ENCODE data around the gene METTL6.
"Not testable (repeated sequence)": the region's sequence is repeated elsewhere in the genome, so short reads cannot be mapped to it uniquely, and the experiment has no call there.

The METTL6 gene

GRCh38 chr3:15460891-15461531 lies 33.7 kb upstream of the METTL6 start:
- H3K36me3 ChIP-seq (ENCODE audit: control insufficient read depth in 5 of 5, insufficient read depth in 5 of 5, low read length in 5 of 5), result peaks cover 0 to 8% (median 2%) of the 10 kb centered on the region in 5 donors
- H3K9ac ChIP-seq (ENCODE audit: low read length in 5 of 5), result no peak overlapping the region
- no peaks in the 10 kb centered on the region for H3K27me3 ChIP-seq (ENCODE audit: control insufficient read depth in 5 of 5, insufficient read depth in 4 of 5, low read length in 5 of 5)
- no peaks in the 10 kb centered on the region for H3K4me1 ChIP-seq (ENCODE audit: control insufficient read depth in 5 of 5, insufficient read depth in 5 of 5, low read length in 5 of 5)
- no peak overlapping the region for H3K27ac ChIP-seq (ENCODE audit: low read depth, low read length)
- H3K4me3 ChIP-seq (ENCODE audit: low read depth in 1 of 5, low read length in 5 of 5), result no peak overlapping the region
- H3K9me3 ChIP-seq (ENCODE audit: control insufficient read depth in 5 of 5, low read length in 5 of 5), result peaks cover 0 to 4% (median 0%) of the 10 kb centered on the region in 5 donors

DNA sequence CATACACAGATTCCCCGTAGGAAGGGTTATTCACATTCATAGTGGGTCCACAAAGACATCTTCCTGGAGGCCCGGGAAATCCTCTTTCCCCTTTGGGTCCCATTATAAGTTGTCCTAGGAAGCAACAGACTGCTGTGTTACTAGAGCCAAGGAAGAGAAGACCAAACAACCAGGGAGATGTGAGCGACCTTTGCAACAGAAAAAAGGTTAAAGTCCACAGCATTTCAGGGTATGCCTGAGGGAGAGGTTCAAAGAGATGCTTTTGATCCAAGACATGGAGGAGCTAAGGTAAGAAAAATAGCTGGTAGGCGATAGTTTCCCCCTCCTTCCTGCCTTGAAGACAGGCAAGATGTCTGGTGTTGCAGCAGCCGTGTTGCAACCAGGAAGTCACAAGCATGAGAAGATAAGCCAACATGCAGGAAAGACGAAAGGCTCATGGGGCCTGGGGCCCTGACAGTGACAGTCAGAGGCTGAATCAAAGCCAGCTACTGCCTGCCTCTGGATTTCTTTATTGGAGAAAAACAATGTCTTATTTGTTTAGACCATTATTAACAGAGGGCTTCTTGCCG lies 31.0 kb upstream of the METTL6 start:
- Histone ChIP-seq H3K36me3 (ENCODE audit: control insufficient read depth in 5 of 5, insufficient read depth in 5 of 5, low read length in 5 of 5) (peaks cover 0 to 18% (median 6%) of the 10 kb centered on the region in 5 donors), H3K27ac (ENCODE audit: low read depth, low read length) (no peak overlapping the region), H3K9ac (ENCODE audit: low read length in 5 of 5) (no peak overlapping the region), H3K4me3 (ENCODE audit: low read depth in 1 of 5, low read length in 5 of 5) (no peak overlapping the region), H3K27me3 (ENCODE audit: control insufficient read depth in 5 of 5, insufficient read depth in 4 of 5, low read length in 5 of 5) (no peaks in the 10 kb centered on the region), H3K4me1 (ENCODE audit: control insufficient read depth in 5 of 5, insufficient read depth in 5 of 5, low read length in 5 of 5) (no peaks in the 10 kb centered on the region), H3K9me3 (ENCODE audit: control insufficient read depth in 5 of 5, low read length in 5 of 5) (peaks cover 0 to 4% (median 0%) of the 10 kb centered on the region in 5 donors)

DNA sequence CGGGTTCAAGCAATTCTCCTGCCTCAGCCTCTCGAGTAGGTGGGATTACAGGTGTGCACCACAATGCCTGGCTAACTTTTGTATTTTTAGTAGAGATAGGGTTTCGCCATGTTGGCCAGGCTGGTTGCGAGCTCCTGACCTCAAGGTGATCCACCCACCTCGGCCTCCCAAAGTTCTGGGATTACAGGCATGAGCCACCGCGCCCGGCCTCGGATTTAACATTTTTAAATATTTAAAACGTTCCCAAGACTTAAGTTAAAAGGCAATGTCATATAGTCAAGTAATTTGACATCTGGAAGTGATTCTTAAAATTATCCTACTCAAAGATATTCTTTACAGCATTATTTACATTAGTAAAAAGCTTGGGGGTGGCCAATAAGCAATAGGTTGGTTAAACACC lies 29.6 kb upstream of the METTL6 start:
- not testable (repeated sequence) for H3K27ac ChIP-seq (ENCODE audit: low read depth, low read length); H3K4me3 ChIP-seq (ENCODE audit: low read depth in 1 of 5, low read length in 5 of 5); H3K4me1 ChIP-seq (ENCODE audit: control insufficient read depth in 5 of 5, insufficient read depth in 5 of 5, low read length in 5 of 5); H3K9ac ChIP-seq (ENCODE audit: low read length in 5 of 5); H3K9me3 ChIP-seq (ENCODE audit: control insufficient read depth in 5 of 5, low read length in 5 of 5); H3K27me3 ChIP-seq (ENCODE audit: control insufficient read depth in 5 of 5, insufficient read depth in 4 of 5, low read length in 5 of 5)
- peaks cover 0 to 24% (median 6%) of the 10 kb centered on the region in 5 donors for H3K36me3 ChIP-seq (ENCODE audit: control insufficient read depth in 5 of 5, insufficient read depth in 5 of 5, low read length in 5 of 5)

- Histone ChIP-seq H3K27me3 (ENCODE audit: control insufficient read depth in 5 of 5, insufficient read depth in 4 of 5, low read length in 5 of 5) (no peaks in the 10 kb centered on the region), H3K27ac (ENCODE audit: low read depth, low read length) (no peak overlapping the region), H3K4me1 (ENCODE audit: control insufficient read depth in 5 of 5, insufficient read depth in 5 of 5, low read length in 5 of 5) (no peaks in the 10 kb centered on the region), H3K9me3 (ENCODE audit: control insufficient read depth in 5 of 5, low read length in 5 of 5) (peaks cover 0 to 4% (median 0%) of the 10 kb centered on the region in 5 donors), H3K9ac (ENCODE audit: low read length in 5 of 5) (no peak overlapping the region), H3K36me3 (ENCODE audit: control insufficient read depth in 5 of 5, insufficient read depth in 5 of 5, low read length in 5 of 5) (peaks cover 0 to 28% (median 9%) of the 10 kb centered on the region in 5 donors), H3K4me3 (ENCODE audit: low read depth in 1 of 5, low read length in 5 of 5) (no peak overlapping the region)
These were observed 29.0 kb upstream of the METTL6 start for GRCh38 chr3:15456321-15456720.

- Histone ChIP-seq H3K27ac (ENCODE audit: low read depth, low read length) (no peak overlapping the region), H3K9ac (ENCODE audit: low read length in 5 of 5) (no peak overlapping the region), H3K27me3 (ENCODE audit: control insufficient read depth in 5 of 5, insufficient read depth in 4 of 5, low read length in 5 of 5) (no peaks in the 10 kb centered on the region), H3K4me1 (ENCODE audit: control insufficient read depth in 5 of 5, insufficient read depth in 5 of 5, low read length in 5 of 5) (no peaks in the 10 kb centered on the region), H3K36me3 (ENCODE audit: control insufficient read depth in 5 of 5, insufficient read depth in 5 of 5, low read length in 5 of 5) (peaks cover 0 to 34% (median 14%) of the 10 kb centered on the region in 5 donors), H3K4me3 (ENCODE audit: low read depth in 1 of 5, low read length in 5 of 5) (no peak overlapping the region), H3K9me3 (ENCODE audit: control insufficient read depth in 5 of 5, low read length in 5 of 5) (peaks cover 0 to 4% (median 0%) of the 10 kb centered on the region in 5 donors)
These were observed 28.4 kb upstream of the METTL6 start for GRCh38 chr3:15455756-15456155.

- no peaks in the 10 kb centered on the region for H3K4me1 ChIP-seq (ENCODE audit: control insufficient read depth in 5 of 5, insufficient read depth in 5 of 5, low read length in 5 of 5)
- peaks cover 0 to 4% (median 0%) of the 10 kb centered on the region in 5 donors for H3K9me3 ChIP-seq (ENCODE audit: control insufficient read depth in 5 of 5, low read length in 5 of 5)
- peaks cover 0 to 37% (median 19%) of the 10 kb centered on the region in 5 donors for H3K36me3 ChIP-seq (ENCODE audit: control insufficient read depth in 5 of 5, insufficient read depth in 5 of 5, low read length in 5 of 5)
- no peak overlapping the region for H3K9ac ChIP-seq (ENCODE audit: low read length in 5 of 5)
- H3K27me3 ChIP-seq (ENCODE audit: control insufficient read depth in 5 of 5, insufficient read depth in 4 of 5, low read length in 5 of 5), result no peaks in the 10 kb centered on the region
- no peak overlapping the region for H3K4me3 ChIP-seq (ENCODE audit: low read depth in 1 of 5, low read length in 5 of 5)
- H3K27ac ChIP-seq (ENCODE audit: low read depth, low read length), result no peak overlapping the region
These were observed 27.6 kb upstream of the METTL6 start for GRCh38 chr3:15454965-15455364.

DNA sequence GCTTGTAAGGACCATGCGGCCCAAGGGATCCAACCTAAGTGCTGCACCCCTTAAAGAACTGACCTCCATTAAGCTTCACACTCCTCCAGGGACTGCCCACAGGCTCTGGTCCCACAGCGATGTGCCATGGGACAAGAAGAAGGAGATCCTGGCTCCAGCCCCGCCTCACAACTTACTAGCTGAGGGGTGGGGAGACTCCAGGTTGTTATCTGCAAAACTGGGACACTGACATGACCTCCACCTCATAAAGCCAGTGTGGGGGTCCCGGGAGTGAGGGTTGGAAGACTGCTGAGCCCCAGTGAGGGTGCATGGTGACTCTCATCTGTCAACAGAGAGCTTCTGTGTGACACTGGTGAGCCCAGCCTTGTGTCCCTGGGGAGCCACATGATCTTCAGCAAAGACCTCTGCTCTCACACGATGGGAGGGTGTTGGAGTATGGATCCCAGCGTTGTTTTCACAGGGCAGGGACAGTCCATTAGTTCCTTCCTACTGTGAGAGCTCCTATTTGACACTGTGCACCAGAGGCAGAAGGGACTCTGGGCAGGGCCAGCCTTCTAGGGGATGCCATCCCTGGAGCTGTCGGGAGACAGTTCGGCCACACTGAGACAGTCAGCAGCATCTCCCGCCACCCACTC lies 26.8 kb upstream of the METTL6 start:
- Histone ChIP-seq H3K9ac (ENCODE audit: low read length in 5 of 5) (no peak overlapping the region), H3K27ac (ENCODE audit: low read depth, low read length) (no peak overlapping the region), H3K27me3 (ENCODE audit: control insufficient read depth in 5 of 5, insufficient read depth in 4 of 5, low read length in 5 of 5) (no peaks in the 10 kb centered on the region), H3K36me3 (ENCODE audit: control insufficient read depth in 5 of 5, insufficient read depth in 5 of 5, low read length in 5 of 5) (peaks cover 0 to 37% (median 19%) of the 10 kb centered on the region in 5 donors), H3K9me3 (ENCODE audit: control insufficient read depth in 5 of 5, low read length in 5 of 5) (peaks cover 0 to 4% (median 0%) of the 10 kb centered on the region in 5 donors), H3K4me1 (ENCODE audit: control insufficient read depth in 5 of 5, insufficient read depth in 5 of 5, low read length in 5 of 5) (no peaks in the 10 kb centered on the region), H3K4me3 (ENCODE audit: low read depth in 1 of 5, low read length in 5 of 5) (no peak overlapping the region)

DNA sequence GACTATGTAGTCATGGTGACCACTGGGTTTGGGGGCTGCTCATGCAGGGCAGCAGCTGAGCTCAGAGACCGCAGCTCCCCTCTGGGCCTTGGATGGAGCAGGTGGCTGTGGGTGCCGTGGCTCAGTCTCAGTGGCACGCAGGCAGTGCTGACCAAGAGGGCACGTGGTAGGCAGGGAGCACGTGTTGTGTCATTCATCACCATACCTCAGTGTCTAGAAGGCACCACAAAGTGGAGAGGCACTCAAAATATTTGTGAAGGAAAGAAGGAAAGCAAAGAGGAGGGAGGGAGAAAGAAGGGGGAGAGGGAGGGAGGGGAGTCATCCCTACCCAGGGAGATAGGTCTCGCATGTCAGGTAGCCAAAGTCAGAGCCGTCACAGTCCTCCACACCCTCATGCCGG lies 26.2 kb upstream of the METTL6 start:
- no peaks in the 10 kb centered on the region for H3K27me3 ChIP-seq (ENCODE audit: control insufficient read depth in 5 of 5, insufficient read depth in 4 of 5, low read length in 5 of 5)
- H3K27ac ChIP-seq (ENCODE audit: low read depth, low read length), result no peak overlapping the region
- no peak overlapping the region for H3K4me3 ChIP-seq (ENCODE audit: low read depth in 1 of 5, low read length in 5 of 5)
- H3K4me1 ChIP-seq (ENCODE audit: control insufficient read depth in 5 of 5, insufficient read depth in 5 of 5, low read length in 5 of 5), result no peaks in the 10 kb centered on the region
- peaks cover 0 to 4% (median 0%) of the 10 kb centered on the region in 5 donors for H3K9me3 ChIP-seq (ENCODE audit: control insufficient read depth in 5 of 5, low read length in 5 of 5)
- H3K36me3 ChIP-seq (ENCODE audit: control insufficient read depth in 5 of 5, insufficient read depth in 5 of 5, low read length in 5 of 5), result peaks cover 0 to 37% (median 19%) of the 10 kb centered on the region in 5 donors
- H3K9ac ChIP-seq (ENCODE audit: low read length in 5 of 5), result no peak overlapping the region

DNA sequence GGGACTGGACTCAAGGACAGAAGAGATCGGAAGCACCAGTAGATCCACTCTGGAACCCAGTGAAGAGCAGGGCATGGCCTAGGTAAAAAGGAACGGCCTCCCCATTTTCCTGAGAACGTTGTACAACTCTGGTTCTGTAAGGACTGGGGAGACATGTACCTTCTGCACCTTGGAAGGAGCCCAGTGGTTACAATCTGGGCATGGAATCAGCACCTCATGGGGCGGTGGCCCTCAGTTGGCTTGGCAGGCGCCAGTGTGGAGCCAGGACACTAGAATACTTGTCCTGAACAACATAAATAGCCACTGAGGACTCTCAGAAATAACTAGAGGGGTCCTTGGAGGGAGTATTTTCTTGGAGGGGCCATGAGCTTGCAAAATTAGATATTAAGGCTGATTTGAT lies 25.6 kb upstream of the METTL6 start:
- Histone ChIP-seq H3K27ac (ENCODE audit: low read depth, low read length) (no peak overlapping the region), H3K9me3 (ENCODE audit: control insufficient read depth in 5 of 5, low read length in 5 of 5) (no peaks in the 10 kb centered on the region), H3K9ac (ENCODE audit: low read length in 5 of 5) (no peak overlapping the region), H3K27me3 (ENCODE audit: control insufficient read depth in 5 of 5, insufficient read depth in 4 of 5, low read length in 5 of 5) (no peaks in the 10 kb centered on the region), H3K36me3 (ENCODE audit: control insufficient read depth in 5 of 5, insufficient read depth in 5 of 5, low read length in 5 of 5) (peaks cover 0 to 42% (median 19%) of the 10 kb centered on the region in 5 donors), H3K4me3 (ENCODE audit: low read depth in 1 of 5, low read length in 5 of 5) (no peak overlapping the region), H3K4me1 (ENCODE audit: control insufficient read depth in 5 of 5, insufficient read depth in 5 of 5, low read length in 5 of 5) (no peaks in the 10 kb centered on the region)

- H3K4me3 ChIP-seq (ENCODE audit: low read depth in 1 of 5, low read length in 5 of 5), result no peak overlapping the region
- no peaks in the 10 kb centered on the region for H3K4me1 ChIP-seq (ENCODE audit: control insufficient read depth in 5 of 5, insufficient read depth in 5 of 5, low read length in 5 of 5)
- no peaks in the 10 kb centered on the region for H3K27me3 ChIP-seq (ENCODE audit: control insufficient read depth in 5 of 5, insufficient read depth in 4 of 5, low read length in 5 of 5)
- H3K9me3 ChIP-seq (ENCODE audit: control insufficient read depth in 5 of 5, low read length in 5 of 5), result no peaks in the 10 kb centered on the region
- no peak overlapping the region for H3K9ac ChIP-seq (ENCODE audit: low read length in 5 of 5)
- H3K36me3 ChIP-seq (ENCODE audit: control insufficient read depth in 5 of 5, insufficient read depth in 5 of 5, low read length in 5 of 5), result peaks cover 0 to 42% (median 19%) of the 10 kb centered on the region in 5 donors
- H3K27ac ChIP-seq (ENCODE audit: low read depth, low read length), result no peak overlapping the region
These were observed 24.8 kb upstream of the METTL6 start for GRCh38 chr3:15452156-15452555.
